Bronchial epithelial cell (primary cell): ENCODE data around the gene PDHX. TPM values are rescaled to one million over a fixed set of nuclear protein-coding genes. Genes with fewer than 3 reads are reported as not detected.

Experiments
- DNase-seq: peaks from one replicate; pipeline ENCODE4 v3.0.0-alpha.2; 2010; ENCODE audit warnings: low read depth
- FAIRE-seq: peaks from 2 replicates; lab custom pipeline; 2011; peaks lifted over from hg19 to GRCh38; lab: Jason Lieb, UNC
- H3K27me3 ChIP-seq: 2 replicates; pipeline ENCODE4 v1.5.1; 2011; ENCODE audit warnings: low read length; ENCODE audit not compliant: control insufficient read depth, insufficient read depth
- H3K36me3 ChIP-seq: 2 replicates; pipeline ENCODE4 v1.5.1; 2011; ENCODE audit warnings: low read length; ENCODE audit not compliant: control insufficient read depth, insufficient read depth
- H3K4me3 ChIP-seq: 2 replicates; pipeline ENCODE4 v1.5.1; 2011; ENCODE audit warnings: mild to moderate bottlenecking, low read depth, low read length, control low read depth
- CTCF ChIP-seq: IDR thresholded peaks from 2 replicates; pipeline ENCODE4 v1.5.1; 2011; ENCODE audit warnings: mild to moderate bottlenecking, moderate library complexity, low read length, control low read depth, inconsistent platforms; ENCODE audit not compliant: insufficient read depth, severe bottlenecking
- total RNA-seq: library from RNA; depleted of rRNA; stranded (reverse); fragments of >200 nt; gene quantifications from 2 replicates; pipeline ENCODE4 v1.2.1, GENCODE V29; 2014

PDHX gene
- total RNA-seq, 1 donor from 2014 or later: 26.6 TPM

- no peaks in the 10 kb centered on the region for H3K27me3 ChIP-seq
- DNase-seq (peak; percentile 13), FAIRE-seq (no peak)
- no peak overlapping the region for H3K4me3 ChIP-seq
- peaks cover 1% of the 10 kb centered on the region for H3K36me3 ChIP-seq
- no peak for TF ChIP-seq CTCF
These were observed 10.4 kb downstream of the PDHX start for GRCh38 chr11:34926831-34927132.

GRCh38 chr11:34928268-34928959 lies 12.0 kb downstream of the PDHX start:
- FAIRE-seq: no peak
- no peaks in the 10 kb centered on the region for H3K27me3 ChIP-seq
- H3K4me3 ChIP-seq: no peak overlapping the region
- H3K36me3 ChIP-seq: peaks cover 1% of the 10 kb centered on the region
- no peak for TF ChIP-seq CTCF
- DNase-seq: no peak

- H3K36me3 ChIP-seq: peaks cover 1% of the 10 kb centered on the region
These were observed 12.7 kb downstream of the PDHX start for GRCh38 chr11:34928960-34929680.

GRCh38 chr11:34929794-34930763 lies 13.7 kb downstream of the PDHX start:
- DNase-seq (no peak), FAIRE-seq (no peak)
- no peak for TF ChIP-seq CTCF
- Histone ChIP-seq H3K4me3 (no peak overlapping the region), H3K36me3 (peaks cover 1% of the 10 kb centered on the region), H3K27me3 (no peaks in the 10 kb centered on the region)

More at GRCh38 chr11:34928960-34929680, 12.7 kb downstream of the PDHX start:
- Histone ChIP-seq H3K4me3 (no peak overlapping the region), H3K27me3 (no peaks in the 10 kb centered on the region)
- TF ChIP-seq CTCF: no peak
- DNase-seq: no peak
- FAIRE-seq: no peak

GRCh38 chr11:34936945-34937629 lies 20.7 kb downstream of the PDHX start:
- no peak for FAIRE-seq

More at GRCh38 chr11:34936945-34937629, 20.7 kb downstream of the PDHX start:
- peaks cover 2% of the 10 kb centered on the region for H3K36me3 ChIP-seq
- TF ChIP-seq CTCF: no peak
- H3K4me3 ChIP-seq: no peak overlapping the region
- H3K27me3 ChIP-seq: no peaks in the 10 kb centered on the region
- DNase-seq: no peak
